Measurements from ENCODE around the gene C1GALT1C1.

Gene C1GALT1C1

GRCh38 chrX:120603707-120604360 is 26.0 kb downstream of the C1GALT1C1 start, which contains the start of gene MCTS1:
TSS of gene MCTS1 (plus strand) at chrX:120604101. CDS start at chrX:120604237, 136 bp downstream.
- H2BK12ac ChIP-seq (ENCODE audit: low read length in 2 of 2) = peak within 1 kb of the TSS in 1 of 2 experiments; percentile 66
- peak within 1 kb of the TSS; percentile 66 for H3K4me2 ChIP-seq (ENCODE audit: low read length, poor library complexity, severe bottlenecking)
- WGBS = under 1% methylated on average over 25 of the region's 31 CpGs
- H3K4ac ChIP-seq (ENCODE audit: low read depth in 1 of 2, low read length in 2 of 2) = peak within 1 kb of the TSS in 1 of 2 experiments; percentile 88
- no peak within 1 kb of the TSS for H2BK120ac ChIP-seq (ENCODE audit: low read depth, low read length)
- peaks cover 0 to 16% of the 10 kb centered on the region in 2 experiments for H3K36me3 ChIP-seq (ENCODE audit: control insufficient read depth in 1 of 2, insufficient read depth in 2 of 2, low read depth in 1 of 2, low read length in 2 of 2)
- H2AK5ac ChIP-seq (ENCODE audit: low read length, severe bottlenecking) = peak within 1 kb of the TSS; percentile 59
- H3K79me1 ChIP-seq (replicated peaks; ENCODE audit: low read length, poor library complexity, severe bottlenecking) = no peaks in the 10 kb centered on the region
- no peaks in the 10 kb centered on the region for H3K9me3 ChIP-seq (ENCODE audit: control insufficient read depth, low read length)
- peak within 1 kb of the TSS; percentile 54 for H4K8ac ChIP-seq (ENCODE audit: low read length)
- no peak within 1 kb of the TSS for H2AFZ ChIP-seq (ENCODE audit: low read depth, low read length)
- DNase-seq = peak; percentile 94
- H3K4me1 ChIP-seq (ENCODE audit: control insufficient read depth, insufficient read depth, low read depth, low read length) = no peaks in the 10 kb centered on the region
- H3K18ac ChIP-seq (ENCODE audit: low read depth in 1 of 2, low read length in 2 of 2) = peak within 1 kb of the TSS; percentile 19 to 88
- H2BK5ac ChIP-seq (ENCODE audit: low read depth, low read length, poor library complexity, severe bottlenecking) = no peak within 1 kb of the TSS
- no peak within 1 kb of the TSS for H3K14ac ChIP-seq (ENCODE audit: low read length in 2 of 2)
- H3K9ac ChIP-seq (ENCODE audit: low read length) = peak within 1 kb of the TSS; percentile 97
- H2BK15ac ChIP-seq (ENCODE audit: low read depth, poor library complexity, severe bottlenecking) = no peak within 1 kb of the TSS
- peak within 1 kb of the TSS; percentile 93 for H3K27ac ChIP-seq (ENCODE audit: low read length, poor library complexity, severe bottlenecking)
- peak within 1 kb of the TSS; percentile 39 for H4K91ac ChIP-seq (ENCODE audit: low read length)
- no peak within 1 kb of the TSS for H3K23ac ChIP-seq (ENCODE audit: low read length in 2 of 2)
- no peaks in the 10 kb centered on the region for H3K27me3 ChIP-seq (ENCODE audit: control insufficient read depth in 1 of 2, insufficient read depth in 1 of 2, low read length in 2 of 2)
- peak within 1 kb of the TSS; percentile 65 to 89 for H3K4me3 ChIP-seq (ENCODE audit: insufficient read depth in 1 of 2, low read depth in 1 of 2, low read length in 2 of 2)

- no peak overlapping the region for H3K18ac ChIP-seq (ENCODE audit: low read depth in 1 of 2, low read length in 2 of 2)
- no peaks in the 10 kb centered on the region for H3K4me1 ChIP-seq (ENCODE audit: control insufficient read depth, insufficient read depth, low read depth, low read length)
- H2BK15ac ChIP-seq (ENCODE audit: low read depth, poor library complexity, severe bottlenecking) = no peak overlapping the region
- H4K91ac ChIP-seq (ENCODE audit: low read length) = no peak overlapping the region
- H3K4me3 ChIP-seq (ENCODE audit: insufficient read depth in 1 of 2, low read depth in 1 of 2, low read length in 2 of 2) = no peak overlapping the region
- no peak overlapping the region for H3K23ac ChIP-seq (ENCODE audit: low read length in 2 of 2)
- H3K9ac ChIP-seq (ENCODE audit: low read length) = no peak overlapping the region
- H3K4ac ChIP-seq (ENCODE audit: low read depth in 1 of 2, low read length in 2 of 2) = no peak overlapping the region
- no peaks in the 10 kb centered on the region for H3K36me3 ChIP-seq (ENCODE audit: control insufficient read depth in 1 of 2, insufficient read depth in 2 of 2, low read depth in 1 of 2, low read length in 2 of 2)
- no peak overlapping the region for H3K14ac ChIP-seq (ENCODE audit: low read length in 2 of 2)
- H2BK12ac ChIP-seq (ENCODE audit: low read length in 2 of 2) = no peak overlapping the region
- H3K79me1 ChIP-seq (replicated peaks; ENCODE audit: low read length, poor library complexity, severe bottlenecking) = no peaks in the 10 kb centered on the region
- H2BK120ac ChIP-seq (ENCODE audit: low read depth, low read length) = no peak overlapping the region
- no peak overlapping the region for H2AFZ ChIP-seq (ENCODE audit: low read depth, low read length)
- H2AK5ac ChIP-seq (ENCODE audit: low read length, severe bottlenecking) = no peak overlapping the region
- no peak overlapping the region for H3K27ac ChIP-seq (ENCODE audit: low read length, poor library complexity, severe bottlenecking)
- no peak for DNase-seq
- no CpG with 5 or more reads among the region's 2 CpGs for WGBS
- H3K27me3 ChIP-seq (ENCODE audit: control insufficient read depth in 1 of 2, insufficient read depth in 1 of 2, low read length in 2 of 2) = no peaks in the 10 kb centered on the region
- no peak overlapping the region for H4K8ac ChIP-seq (ENCODE audit: low read length)
- H3K4me2 ChIP-seq (ENCODE audit: low read length, poor library complexity, severe bottlenecking) = no peak overlapping the region
- H3K9me3 ChIP-seq (ENCODE audit: control insufficient read depth, low read length) = no peaks in the 10 kb centered on the region
- no peak overlapping the region for H2BK5ac ChIP-seq (ENCODE audit: low read depth, low read length, poor library complexity, severe bottlenecking)
Measured at GRCh38 chrX:120585702-120586101, 44.2 kb downstream of the C1GALT1C1 start.
